ENCODE measurements around the gene DCLK2.

Gene DCLK2

DNA sequence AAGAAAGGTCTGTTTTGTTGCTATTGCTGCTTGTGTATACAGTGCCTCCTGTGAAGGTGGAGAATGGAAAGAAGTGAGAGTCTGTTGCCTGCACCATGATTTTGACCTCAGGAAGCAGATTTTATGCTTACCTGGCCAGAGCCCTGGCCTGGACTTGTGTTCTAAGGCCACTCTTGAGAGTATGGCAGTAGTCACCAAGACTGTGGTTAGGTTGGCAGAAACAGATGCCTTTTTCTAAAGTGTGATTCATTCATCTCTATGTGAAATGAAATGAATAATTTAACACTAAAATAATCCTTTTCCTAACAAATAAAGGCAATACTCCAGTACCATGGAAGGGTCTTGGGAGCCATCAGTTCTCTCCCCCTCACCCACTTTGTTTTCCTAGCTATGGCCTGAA is 161.8 kb downstream of the DCLK2 start:
- DNase-seq (ENCODE audit: low read depth): no peak

DNA sequence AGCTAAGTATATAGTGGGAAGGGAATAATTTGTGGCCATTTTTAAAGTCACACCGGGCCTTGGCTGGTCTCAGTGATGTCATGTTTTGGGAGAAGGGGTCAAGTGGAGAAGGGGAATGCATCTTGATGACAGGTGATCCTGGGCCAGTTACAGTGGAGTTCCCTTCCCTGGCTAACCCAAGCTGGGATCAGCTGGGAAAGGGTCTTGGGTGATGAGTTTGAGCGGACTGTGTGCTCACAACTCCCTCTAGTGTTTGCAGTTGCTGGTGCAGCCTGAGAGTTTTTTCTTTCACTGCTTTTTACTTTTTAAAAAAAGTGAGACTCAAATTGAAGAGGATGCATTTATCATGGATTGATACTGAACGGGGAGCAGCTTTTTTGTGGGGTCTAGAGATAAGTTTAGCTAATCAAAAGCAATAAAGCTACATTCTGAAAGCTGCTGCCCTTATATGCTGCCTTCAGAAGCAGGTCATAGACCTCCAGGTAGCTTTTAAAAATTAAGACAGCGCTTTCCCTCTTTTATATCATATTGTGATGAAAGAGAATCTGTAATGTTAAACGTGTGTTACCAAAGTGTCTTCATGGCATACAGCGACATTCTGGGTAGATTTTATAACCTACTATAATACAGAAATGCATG is 164.7 kb downstream of the DCLK2 start:
- DNase-seq (ENCODE audit: low read depth): no peak

- no peak for DNase-seq (ENCODE audit: low read depth)
These were observed 165.7 kb downstream of the DCLK2 start for GRCh38 chr4:150243932-150244331.

GRCh38 chr4:150244600-150244999 is 166.4 kb downstream of the DCLK2 start:
- no peak for DNase-seq (ENCODE audit: low read depth)

DNA sequence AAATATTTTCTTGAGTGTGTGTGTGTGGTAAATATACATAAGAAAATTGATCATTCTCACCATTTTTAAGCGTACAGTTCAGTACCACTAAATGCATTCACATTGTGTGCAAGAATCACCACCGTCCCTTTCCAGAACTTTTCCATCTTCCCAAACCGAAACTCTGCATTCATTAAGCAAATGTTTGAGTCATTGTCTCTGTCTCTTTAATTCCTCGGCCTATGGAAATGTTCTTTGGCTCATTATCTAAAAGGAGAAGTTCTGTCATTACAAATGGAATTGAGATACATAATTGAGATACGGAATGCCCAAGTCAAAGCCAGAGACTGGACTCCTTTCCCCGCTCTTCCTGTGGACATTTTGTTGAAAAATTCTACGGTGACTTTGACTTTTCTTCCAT is 168.9 kb downstream of the DCLK2 start:
- DNase-seq (ENCODE audit: low read depth): no peak

GRCh38 chr4:150248181-150248580 is 169.9 kb downstream of the DCLK2 start:
- no peak for DNase-seq (ENCODE audit: low read depth)

DNA sequence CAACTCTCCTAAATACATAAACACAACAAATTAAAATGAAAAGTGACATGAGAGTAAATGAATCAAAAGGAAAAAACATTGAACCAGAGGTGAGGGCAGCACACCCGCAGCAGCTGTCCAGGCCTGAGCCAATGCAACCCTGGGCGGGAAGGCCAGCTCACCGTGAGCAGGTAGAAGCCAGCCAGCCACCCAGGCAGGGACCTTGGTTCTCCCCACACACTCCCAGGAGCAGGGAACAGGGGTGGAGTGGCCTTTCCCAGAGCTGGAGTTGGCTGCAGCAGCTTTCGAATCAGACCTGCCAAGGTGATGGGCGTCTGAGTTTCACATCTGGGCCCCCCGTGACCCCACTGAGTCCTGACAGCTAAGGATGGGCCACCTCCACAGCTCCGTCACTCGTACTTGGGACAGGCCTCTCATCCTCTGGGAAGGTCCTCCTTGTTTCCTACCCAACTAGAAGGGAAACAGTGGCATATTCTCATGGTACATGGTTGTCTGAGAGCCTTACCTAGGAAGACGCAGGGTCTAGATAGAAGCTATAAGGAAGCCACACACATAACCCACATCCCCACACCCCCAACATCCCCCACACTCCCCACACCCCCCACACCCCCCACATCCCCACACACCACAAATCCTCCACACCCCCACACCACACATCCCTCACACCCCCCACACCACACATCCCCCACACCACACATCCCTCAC is 172.2 kb downstream of the DCLK2 start:
- no peak for DNase-seq (ENCODE audit: low read depth)

DNA sequence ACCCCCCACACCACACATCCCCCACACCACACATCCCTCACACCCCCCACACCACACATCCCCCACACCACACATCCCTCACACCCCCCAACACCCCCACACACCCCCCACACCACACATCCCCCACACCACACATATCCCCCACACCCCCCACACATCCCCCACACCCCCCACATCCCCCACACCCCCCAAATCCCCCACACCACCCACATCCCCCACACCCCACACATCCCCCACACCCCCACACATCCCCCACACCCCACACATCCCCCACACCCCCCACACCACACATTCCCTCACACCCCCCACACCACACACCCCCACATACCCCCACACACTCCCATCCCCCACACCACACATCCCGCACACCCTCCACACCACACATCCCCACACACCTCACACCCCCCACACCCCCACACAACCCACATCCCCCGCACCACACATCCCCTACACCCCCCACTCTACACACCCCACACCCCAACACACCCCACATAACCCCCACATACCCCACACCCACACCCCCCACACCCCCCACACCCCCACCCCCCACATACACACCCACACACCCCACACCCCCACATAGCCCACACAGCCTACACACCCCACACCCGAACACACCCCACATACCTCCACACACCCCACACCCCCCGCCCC is 172.9 kb downstream of the DCLK2 start:
- no peak for DNase-seq (ENCODE audit: low read depth)

DNA sequence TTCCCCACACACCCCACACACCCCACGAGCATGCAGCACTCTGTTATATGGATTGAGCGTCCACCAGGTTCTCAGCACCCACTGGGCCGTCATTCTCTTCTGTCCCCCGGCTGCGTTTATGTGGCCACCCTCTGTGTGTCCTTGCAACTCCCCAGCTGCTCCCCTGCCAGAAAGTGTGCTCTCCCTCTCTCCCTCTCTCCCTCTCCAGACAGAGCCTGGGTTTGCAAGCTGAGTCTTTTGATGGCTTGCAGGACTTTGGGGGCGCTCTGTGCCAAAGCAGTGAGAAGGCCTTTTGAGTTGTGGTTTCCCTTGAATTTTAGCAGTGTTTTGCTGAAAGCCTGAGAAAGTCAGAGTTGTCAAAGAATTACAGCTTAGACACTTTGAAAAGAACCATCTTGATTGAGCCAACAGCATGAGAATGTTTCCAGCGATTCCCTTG is 173.5 kb downstream of the DCLK2 start:
- no peak for DNase-seq (ENCODE audit: low read depth)

DNA sequence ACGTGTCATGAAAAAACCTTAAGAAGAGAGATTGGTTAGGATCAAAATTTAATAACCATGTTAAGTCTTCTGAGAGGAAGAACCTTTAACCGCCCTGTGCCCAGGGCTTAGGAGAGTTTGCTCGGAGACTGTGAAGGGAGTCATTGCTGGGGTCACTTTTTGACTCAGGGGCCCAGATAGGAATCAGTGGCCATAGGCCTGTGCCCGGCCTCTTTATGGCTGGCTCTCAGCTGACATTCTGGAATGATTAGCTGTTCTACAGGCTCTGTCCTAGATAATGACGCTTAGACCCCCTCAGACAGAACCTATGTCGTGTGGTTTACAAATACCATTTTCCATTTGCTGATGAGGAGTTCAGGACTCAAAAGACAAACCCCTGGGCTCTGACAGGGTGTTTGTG is 174.1 kb downstream of the DCLK2 start:
- DNase-seq (ENCODE audit: low read depth): no peak

DNA sequence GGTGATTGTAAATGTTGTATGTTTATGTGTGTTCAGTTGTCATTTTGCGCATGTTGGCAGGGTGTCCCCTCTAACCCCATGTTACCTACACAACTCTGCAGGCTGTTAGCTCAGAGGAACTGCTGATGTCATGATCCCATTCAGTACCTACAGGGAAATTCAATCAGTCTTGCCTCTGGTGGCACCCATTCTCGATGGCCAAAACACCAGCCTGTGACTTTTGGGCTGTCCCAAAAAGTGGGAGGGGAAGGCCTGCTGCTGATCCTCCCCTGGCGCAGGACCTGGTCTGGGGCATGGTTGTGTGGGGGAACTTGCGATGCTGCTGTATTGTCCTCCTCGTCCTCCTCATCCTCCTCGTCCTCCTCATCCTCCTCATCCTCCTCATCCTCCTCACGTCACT is 174.5 kb downstream of the DCLK2 start:
- no peak for DNase-seq (ENCODE audit: low read depth)

GRCh38 chr4:150253416-150253815 is 175.2 kb downstream of the DCLK2 start:
- DNase-seq (ENCODE audit: low read depth): no peak

DNA sequence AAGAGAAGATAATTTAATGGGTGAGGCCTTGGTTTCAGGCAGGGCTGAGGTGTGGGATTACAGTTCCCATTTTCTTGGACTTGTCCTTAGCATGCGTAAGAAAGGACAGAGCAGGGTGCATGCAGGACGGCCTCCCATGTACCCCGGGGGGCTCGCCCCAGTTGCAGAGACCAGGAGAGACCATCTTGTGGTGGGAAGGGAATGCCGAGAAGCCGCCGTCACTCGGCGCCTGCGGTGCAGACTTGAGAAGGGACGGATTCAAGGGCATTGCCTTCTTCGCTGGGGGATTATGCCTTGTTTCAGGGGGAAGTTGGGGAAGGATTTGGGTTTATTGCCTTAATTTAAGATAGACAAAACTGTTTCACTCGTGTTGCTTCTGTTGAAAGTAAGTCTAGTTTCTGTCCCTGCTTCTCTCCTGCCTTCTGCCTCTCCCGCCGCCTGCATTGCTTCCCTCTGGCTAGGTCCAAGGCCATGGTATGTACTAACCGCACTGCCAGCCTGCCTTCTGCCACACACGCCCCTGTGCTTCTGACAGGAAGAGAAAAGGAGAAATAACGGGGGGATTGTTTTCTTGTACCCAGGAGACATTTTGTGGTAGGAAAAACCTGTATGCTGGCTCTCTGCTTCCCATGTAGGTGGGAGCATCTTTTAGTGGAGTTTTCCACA is 175.9 kb downstream of the DCLK2 start:
- DNase-seq (ENCODE audit: low read depth): no peak

DNA sequence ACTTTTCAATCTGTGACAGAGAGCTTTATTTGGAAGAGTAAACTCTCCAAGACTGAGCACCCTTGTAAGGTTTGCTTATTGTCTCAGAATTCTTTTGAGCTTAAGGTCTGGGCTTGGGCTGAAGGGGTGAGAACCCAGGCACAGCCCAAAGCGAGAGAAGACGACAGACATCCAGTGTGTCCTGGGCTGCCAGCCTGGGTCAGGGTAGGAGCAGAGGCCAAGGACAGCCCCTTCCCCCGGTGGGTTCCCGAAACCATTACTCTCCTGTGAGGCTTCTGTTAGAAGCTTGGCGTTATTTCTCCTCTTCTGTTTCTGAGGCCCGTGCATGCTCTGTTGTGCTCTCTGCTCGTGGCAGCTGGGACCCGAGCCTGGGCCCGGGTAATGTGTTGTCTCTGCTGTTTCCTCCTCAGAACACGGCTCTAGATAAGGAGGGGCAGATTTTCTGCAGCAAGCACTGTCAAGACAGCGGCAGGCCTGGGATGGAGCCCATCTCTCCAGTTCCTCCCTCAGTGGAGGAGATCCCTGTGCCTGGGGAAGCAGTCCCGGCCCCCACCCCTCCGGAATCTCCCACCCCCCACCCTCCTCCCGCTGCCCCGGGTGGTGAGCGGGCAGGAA is 177.5 kb downstream of the DCLK2 start:
- no peak for DNase-seq (ENCODE audit: low read depth)

DNA sequence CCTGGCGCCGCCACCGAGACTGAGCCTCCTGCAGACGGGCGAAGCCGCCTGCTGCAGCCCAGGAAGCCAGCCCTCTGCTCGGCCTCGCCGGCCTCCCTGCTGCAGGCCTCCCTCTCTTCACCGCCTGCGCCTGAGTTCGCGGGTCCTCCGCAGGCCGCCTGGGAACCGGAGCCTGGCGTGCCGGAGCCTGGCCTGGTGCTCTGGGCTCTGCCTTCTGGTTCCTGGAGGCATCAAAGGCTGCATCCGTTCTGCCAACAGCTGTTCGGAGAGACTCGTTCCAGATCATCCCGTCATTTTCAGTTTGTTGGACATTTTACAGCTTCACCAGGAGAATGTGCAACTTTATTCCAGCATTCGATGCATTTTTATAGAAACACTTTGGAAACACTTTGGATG is 178.0 kb downstream of the DCLK2 start:
- no peak for DNase-seq (ENCODE audit: low read depth)

- DNase-seq (ENCODE audit: low read depth): no peak
These were observed 178.8 kb downstream of the DCLK2 start for GRCh38 chr4:150256841-150257730.

GRCh38 chr4:150258569-150258968 is 180.3 kb downstream of the DCLK2 start:
- no peak for DNase-seq (ENCODE audit: low read depth)

- DNase-seq (ENCODE audit: low read depth): no peak
These were observed 181.8 kb downstream of the DCLK2 start for GRCh38 chr4:150259861-150260567.

DNA sequence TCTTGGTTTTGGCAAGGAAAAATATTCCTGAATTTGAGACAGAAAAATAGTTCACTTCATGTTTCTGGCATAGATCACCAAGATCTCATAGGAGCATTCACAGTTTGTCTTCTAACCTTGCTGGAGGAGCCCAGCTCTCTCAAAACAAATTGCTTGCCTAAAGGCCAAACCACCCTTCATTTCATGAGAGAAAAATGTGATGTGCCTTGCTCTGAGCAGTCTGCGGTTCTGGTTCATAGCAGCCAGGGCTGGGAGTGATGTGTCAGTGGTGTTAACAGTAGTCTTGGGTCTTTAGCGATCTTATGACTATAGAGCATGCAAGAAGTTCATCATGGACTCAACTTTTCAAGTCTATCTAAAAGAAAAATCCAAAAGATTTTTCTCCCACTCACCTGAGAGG is 183.3 kb downstream of the DCLK2 start:
- no peak for DNase-seq (ENCODE audit: low read depth)

GRCh38 chr4:150262611-150263010 is 184.4 kb downstream of the DCLK2 start:
- no peak for DNase-seq (ENCODE audit: low read depth)
